UCSD-AML1 (cell line): Measurements from ENCODE around the gene CEP89.
"Not testable (repeated sequence)": the region's sequence is repeated elsewhere in the genome, so short reads cannot be mapped to it uniquely, and the experiment has no call there.

Source experiments
- DNase-seq: peaks from one replicate; lab custom pipeline; 2025; ENCODE audit not compliant: unreplicated experiment; lab: John Stamatoyannopoulos, UW

The CEP89 gene

DNA sequence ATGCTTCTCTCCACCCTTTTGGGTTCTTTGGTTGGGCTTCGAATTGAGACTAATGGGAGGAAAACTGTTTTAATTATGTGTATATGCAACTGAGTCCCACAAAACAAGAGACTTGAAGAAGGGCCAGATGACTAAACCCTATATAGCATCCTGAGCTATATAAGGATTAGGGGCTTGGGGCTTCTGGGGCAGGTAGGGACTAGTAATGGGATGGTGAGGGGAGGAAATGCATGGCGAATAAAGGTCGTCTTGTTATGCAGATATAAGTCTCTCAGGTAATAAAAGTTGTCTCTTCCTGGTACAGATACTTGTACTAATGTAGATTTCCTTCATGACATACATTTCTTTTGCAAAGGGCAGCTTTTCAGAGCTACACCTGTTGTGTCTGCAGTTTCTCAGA lies 99.4 kb downstream of the CEP89 start:
- DNase-seq, result no peak

DNA sequence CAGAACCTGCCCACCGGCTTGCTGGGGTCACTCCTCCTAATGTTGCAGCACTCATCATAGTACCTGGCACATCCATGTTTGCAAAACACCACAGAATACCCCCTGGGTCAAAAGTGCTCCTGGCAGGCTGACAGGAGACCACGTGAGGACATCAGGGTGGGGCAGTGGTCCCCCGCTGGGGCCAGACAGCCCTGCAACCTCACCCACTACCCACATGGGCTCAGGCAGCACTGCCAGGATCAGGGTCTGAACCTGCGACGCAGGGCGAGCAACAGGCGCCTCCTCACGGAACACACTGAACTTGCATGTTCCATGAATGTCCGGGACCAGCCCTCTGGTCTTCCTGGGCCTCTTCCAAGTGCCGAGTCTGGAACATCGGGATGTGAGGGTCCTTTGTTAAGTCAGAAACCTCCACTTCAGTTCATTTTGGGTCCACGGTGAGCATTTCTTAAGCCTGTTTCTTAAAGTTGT lies 100.7 kb downstream of the CEP89 start:
- no peak for DNase-seq

DNA sequence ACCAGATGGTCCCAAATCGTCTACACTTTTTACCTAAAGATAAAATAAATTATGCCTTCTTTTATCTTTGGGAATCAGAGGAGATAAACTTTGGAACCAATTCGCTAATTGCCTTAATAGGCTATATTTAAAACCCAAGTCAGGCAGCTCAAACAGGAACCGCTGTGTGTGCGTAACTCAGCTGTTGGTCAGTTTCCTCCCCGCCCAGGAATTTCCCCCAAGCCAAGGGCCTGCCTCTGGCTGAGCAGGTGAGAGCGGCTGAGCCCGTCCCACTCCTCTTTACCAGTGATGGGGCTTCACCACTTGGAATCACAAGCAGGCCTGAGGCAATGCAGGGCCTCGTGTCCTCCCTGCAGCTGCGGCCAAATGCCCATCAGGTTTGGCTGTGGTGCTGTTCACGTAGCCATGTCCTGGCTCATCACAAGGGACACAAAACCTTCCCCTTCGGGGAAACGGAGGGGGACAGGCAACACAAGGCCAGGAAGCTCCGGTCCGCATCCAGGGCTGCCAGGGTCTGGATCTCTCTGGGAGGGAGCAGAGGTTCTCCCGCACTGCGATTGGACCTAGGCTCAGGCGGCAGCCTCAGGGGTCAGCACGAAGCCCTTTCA lies 101.7 kb downstream of the CEP89 start:
- DNase-seq, result no peak

DNA sequence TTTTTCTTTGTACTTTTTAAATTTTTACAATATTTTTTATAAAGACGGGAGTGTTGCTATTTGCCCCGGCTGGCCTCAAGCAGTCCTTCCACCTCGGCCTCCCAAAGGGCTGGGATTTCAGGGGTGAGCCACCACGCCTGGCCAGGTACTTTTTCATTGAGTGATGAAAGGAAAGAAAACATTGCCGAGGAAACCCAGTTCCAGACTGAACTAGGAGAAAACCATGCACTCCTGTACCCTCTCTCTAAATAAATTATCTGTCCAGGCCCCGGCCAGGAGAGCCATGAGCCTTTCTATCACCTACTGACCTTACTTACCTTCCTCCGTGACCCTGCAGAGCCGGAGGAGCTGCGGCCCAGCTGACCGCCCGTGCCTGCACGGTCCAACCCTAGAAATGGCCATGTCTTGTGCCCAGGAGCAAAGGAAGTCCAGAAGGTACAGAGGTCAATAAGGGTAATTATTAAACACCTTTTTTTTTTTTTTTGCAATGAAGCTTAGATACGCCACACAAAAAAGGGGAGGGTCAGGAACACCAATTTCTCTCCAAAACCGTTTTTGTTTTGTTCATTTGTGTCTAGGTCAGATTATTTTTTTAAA lies 102.3 kb downstream of the CEP89 start, which contains the start of gene SLC7A9:
TSS of gene SLC7A9 (minus strand) at position 399 of the 597 bp plus-strand sequence. CDS start 1,233 bp downstream, outside the sequence.
- no peak for DNase-seq

DNA sequence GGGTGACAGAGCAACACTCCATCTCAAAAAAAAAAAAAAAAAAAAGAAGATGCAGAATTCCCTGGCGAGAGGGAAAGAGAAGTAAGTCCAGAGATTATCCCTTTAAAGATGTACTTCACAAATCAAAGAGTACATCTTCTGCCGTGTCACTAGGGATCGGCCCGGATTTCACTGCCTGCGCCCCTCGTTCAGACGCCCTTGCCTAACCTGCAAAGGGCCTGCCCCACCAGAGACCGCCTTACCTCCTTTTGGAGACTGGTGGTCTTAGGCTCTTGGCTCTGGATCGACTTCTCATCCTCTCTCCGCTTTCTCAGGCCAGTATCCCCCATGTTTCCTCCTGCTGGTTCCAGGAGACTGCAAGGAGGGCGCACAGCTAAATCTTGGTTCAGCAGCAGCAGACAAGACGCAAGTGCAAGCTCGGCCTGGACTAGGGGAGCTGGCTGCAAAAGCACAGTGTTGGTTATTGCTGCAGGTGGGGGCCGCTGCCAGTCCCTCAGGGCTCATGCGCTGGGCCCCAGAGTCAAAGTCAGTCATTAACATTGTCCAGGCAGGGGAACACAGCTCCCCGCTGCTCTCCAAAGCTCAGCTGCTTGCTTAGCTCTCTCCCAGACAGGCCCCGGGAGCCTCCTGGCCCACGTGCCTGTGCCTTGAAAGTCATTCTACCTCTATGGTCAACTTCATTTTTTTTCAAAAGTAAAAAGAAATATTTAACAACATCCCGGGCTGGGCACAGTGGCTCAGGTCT lies 103.4 kb downstream of the CEP89 start:
- no peak for DNase-seq

DNA sequence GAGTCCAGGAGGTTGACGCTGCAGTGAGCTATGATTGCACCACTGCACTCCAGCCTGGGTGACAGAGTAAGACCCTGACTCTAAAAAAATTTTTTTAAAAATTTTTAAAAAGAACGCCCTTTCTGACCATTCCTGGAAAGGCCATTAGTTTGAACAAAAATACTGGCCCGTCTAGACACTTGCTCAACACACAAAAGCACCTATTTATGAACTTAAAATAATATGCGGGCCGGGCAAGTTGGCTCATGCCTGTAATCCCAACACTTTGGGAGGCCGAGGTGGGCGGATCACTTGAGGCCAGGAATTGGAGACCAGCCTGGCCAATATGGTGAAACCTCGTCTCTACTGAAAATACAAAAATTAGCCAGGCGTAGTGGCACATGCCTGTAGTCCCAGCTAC lies 104.3 kb downstream of the CEP89 start:
- DNase-seq, result not testable (repeated sequence)

DNA sequence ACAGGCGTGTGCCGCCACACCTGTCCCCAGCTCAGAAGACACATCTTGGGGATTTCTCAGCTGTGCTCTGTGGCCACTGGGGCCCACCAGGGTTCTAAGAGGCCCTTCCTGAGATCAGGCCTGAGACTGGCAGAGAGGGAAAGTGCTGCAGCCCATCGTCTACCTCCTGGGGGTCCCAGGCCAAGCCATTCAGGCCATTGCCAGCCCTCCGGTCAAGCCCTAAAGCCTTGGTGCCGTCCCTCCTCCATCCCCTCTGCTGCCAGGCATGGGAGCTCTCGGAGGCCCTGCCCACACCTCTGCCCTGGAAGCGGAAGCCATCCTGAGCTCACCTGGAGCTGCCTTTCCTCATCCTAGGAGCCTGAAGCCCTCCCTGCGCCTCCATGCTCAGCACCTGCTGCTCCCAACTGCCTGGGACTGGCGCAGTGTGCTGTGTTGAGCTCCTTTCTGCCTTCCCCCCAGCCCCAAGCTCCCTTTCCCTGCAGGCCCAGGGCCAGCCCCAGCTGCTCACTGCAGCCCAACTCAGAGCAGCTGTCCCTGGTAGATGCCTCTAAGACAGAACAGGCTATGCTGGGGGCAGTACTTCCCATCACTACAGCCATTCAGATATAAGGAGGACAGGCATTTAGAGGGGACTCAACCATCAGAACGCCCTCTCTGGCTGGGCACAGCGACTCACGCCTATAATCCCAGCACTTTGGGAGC lies 105.0 kb downstream of the CEP89 start:
- DNase-seq, result no peak

DNA sequence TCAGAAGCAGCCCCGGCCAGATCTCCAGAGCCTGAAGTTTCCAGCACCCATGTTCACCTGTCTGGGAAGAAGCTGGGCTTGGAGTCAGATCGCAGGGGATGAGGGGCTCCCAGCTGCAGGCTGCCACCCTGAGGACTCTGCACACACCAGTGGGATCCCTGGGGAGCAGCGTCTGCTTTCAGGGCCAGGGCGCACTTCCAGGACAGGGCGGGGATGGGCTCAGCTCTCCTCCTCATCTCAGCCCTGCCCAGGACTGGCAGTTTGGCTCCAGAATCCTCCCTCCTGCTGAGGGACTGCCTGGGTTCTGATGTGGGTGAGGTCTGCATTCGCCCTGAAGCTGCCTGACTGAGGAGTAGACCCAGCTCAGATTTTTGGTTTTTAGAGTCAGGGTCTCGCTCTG lies 105.7 kb downstream of the CEP89 start:
- no peak for DNase-seq

DNA sequence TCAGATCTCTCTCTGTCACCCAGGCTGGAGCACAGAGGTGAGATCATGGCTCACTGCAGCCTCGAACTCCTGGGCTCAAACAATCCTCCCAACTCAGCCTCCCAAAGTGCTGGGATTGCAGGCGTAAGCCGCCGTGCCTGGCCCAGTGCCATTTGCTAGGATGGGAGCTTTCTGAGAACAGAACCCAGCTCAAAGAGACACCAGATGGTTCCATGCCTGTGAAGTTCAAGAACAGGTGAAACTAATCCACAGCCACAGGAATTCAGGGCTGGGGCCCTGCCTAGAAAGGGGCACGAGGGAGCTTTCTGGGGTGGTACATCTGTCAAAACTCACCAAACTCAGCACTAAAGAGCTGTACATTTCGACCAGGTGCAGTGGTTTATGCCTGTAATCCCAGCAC lies 106.4 kb downstream of the CEP89 start:
- DNase-seq, result no peak

DNA sequence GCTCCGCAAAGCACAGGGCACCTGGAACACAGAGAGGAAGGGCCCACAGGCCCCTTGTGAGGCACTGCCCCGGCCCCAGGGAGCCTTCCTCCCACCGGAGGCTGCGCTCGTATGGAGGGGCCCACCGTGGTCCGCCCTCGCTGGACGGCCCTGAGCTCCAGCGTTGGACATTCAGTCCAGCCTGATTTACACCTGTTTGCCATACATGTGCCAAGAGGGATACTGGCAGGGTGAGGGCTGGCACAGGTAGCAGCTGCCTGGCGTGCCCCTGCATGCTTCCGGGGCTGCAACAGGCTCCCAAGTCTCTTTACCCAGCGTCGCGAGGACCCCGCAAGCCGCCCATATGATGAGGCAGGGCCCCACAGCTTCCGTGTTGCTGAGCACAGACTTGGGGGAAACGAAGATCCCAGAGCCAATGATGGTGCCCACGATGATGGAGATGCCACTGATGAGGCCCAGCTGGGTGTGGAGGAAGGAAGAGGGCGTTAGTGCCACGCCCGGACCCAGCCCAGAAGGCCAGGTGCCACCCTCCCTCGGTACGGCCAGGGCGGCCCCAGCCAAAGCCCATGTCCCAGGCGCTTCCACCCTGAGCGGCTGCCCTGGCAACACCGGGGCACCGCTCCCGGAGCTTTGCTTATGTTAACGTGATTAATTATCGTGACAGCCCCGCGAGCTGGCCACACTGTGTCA lies 107.3 kb downstream of the CEP89 start:
- DNase-seq, result no peak

DNA sequence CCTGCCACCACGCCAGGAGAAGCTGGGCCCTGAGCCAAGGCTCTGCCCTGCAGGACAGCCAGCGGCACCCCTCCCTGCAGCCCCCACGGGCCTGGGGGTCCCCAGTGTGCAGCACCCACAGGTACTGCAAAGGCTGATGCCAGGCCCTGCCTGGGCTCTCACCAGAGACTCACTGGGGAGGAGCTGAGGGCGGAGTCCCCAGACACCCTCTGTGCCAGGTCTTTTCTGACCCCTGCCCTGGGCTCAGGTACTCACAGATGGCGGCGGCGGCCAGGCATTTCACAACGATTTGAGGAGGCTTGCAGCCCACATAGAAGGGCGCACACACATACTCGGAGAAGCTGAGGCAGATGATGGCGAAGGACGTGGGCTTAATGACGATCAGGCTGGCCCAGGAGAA lies 107.9 kb downstream of the CEP89 start:
- DNase-seq, result no peak

DNA sequence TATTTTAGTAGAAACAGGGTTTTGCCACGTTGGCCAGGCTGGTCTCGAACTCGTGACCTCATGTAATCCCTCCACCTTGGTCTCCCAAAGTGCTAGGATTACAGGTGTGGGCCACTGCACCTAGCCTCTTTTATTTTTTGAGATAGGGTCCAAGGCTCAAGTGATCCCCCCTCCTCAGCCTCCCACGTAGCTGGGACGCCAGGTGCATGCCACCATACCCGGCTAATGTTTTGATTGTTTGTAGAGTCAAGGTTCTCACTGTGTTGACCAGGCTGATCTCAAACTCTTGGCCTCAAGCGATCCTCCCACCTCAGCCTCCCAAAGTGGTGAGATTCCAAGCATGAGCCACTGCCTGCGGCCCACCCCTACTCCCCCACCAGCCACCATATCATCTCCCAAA lies 108.5 kb downstream of the CEP89 start:
- DNase-seq, result no peak

DNA sequence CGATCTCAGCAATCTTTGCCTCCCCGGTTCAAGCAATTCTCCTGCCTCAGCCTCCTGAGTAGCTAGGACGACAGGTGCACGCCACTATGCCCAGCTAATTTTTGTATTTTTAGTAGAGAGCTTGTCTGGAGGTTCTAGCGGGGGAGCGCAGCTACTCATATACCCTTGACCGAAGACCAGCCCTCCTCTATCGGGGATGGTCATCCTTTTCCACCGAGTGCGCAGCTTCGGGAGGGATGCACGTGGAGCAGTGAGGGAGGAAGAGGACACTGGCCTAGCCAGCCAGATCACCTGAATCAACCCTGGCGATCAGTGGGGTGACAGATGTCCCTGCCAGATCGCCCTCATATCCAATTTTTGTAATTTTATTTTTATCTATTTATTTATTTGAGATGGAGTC lies 109.0 kb downstream of the CEP89 start:
- DNase-seq, result no peak

DNA sequence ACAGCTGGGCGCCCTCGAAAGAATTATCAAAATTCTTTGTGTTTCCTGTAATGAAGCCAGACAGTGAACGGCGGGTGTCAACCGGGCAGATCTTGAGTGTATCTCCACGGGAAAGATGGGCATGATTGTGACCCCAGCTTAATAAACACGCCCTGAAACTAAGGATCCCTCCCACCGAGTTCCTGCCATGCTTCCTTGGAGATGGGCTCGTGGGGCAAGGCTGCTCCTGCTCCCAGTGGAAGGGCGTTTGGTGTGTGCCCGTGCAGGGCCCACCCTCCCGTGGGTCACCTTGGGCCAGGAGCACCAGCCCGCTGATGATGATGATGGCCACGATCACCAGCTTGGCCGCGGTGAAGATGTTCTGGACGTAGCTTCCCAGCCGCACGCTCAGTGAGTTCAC lies 109.6 kb downstream of the CEP89 start:
- no peak for DNase-seq

DNA sequence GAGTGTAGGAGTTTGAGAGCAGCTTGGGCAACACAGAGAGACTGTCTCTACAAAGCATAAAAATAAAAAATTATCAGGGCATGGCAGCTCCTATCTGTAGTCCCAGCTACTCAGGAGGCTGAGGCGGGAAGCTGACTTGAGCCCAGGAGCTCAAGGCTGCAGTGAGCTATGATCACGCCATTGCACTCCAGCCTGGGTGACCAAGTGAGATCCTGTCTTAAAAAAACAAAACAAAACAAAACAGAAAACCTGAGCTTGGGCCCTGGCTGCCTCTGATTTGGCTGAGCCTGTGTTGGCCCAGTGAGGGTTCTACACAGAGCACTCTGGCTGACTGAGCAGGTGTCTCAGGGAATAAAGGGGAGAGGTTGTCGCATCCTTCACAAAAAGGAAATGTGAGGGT lies 110.2 kb downstream of the CEP89 start:
- no peak for DNase-seq

DNA sequence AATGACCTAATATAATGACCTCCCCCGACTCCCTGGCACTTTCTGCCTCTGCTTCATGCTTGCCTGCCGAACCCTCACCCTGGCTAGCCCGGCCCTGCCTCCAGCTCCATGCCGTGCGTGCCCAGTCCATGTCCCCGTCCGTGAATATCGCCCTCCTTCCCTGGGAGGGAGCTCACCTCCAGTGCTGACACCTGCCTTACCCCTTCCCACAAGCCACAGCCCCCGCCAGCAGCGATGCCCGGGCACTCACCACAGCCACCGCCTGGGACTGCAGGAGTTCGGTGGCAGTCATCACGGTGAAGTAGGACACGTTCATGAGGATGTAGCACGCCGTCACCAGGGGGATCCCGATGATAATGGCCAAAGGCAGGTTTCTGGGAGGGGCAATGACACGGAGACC lies 112.2 kb downstream of the CEP89 start:
- DNase-seq, result no peak

DNA sequence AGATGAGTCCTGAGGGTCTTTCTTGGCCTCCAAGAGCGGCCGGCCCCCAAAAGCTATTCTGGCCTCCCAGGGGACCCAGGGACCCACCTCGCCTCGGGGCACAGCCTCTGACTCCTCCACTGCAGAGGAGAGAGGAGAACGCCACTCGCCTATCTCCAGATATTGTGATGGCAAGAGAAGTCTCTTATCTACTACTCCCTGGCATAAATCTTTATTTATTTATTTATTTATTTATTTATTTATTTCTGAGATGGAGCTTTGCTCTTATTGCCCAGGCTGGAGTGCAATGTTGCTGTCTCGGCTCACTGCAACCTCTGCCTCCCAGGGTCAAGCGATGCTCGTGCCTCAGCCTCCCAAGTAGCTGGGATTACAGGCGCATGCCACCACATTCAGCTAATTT lies 113.2 kb downstream of the CEP89 start:
- DNase-seq, result no peak

DNA sequence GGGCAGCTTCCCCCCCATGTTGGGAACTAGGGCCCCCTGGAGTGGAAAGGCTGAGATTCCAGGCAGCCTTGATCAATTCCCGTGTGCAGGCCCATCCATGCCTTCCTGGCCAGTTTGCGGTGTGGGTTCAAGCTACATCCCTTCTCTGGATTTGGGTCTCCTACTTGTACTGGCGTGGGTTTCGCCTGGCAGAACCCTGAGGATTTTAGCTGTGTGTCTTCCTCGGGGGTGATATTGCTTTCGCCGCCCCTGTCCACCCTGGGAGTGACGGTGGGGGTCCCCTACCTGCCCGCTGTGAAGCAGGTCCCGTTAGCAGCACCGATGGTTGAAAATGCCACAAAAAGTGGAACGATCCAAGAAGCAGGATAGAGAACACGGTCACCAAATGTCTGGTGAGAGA lies 113.6 kb downstream of the CEP89 start:
- no peak for DNase-seq

DNA sequence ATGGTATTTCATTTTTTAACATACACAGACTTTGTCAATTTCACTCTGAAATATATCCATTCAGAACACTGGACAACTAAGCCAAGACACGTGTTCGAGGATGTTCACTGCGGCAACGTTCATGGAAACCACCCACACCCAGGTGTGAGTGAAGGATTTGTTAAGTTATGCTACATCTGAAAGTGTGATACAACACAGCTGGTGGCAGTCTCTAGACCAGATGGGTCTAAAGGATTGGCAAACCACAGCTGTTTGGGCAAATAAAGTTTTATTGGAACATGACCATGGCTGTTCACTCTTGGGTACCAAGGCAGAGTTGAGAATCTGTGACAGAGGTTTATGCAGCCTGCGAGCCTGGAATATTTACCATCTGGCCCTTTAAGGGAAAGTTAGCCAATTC lies 114.2 kb downstream of the CEP89 start:
- no peak for DNase-seq

DNA sequence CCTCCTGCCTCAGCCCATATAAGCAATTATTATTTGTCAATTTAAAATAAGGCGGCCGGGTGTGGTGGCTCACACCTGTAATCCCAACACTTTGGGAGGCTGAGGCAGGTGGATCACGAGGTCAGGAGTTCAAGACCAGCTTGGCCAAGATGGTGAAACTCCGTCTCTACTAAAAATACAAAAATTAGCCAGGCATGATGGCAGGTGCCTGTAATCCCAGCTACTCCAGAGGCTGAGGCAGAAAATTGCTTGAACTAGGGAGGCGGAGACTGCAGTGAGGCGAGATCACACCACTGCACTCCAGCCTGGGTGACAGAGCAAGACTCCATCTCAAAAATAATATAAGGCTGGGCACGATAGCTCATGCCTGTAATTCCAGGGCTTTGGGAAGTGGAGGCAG lies 114.9 kb downstream of the CEP89 start:
- not testable (repeated sequence) for DNase-seq

DNA sequence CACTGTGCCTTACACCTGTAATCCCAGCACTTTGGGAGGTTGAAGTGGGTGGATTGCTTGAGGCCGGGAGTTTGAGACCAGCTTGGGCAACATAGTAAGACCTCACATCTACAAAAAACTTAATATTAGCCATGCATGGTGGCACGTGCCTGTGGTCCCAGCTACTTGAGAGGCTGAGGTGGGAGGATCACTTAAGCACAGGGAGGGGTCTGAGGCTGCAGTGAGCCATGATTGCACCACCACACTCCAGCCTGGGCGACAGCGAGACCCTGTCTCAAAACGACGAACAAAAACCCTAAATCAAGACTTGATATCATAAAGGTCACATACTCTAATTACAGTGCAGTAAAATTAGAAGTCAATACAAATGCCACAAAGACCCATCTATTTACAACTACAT lies 119.5 kb downstream of the CEP89 start:
- no peak for DNase-seq
